ENCODE results near the gene NUTM2E.
"Not testable (repeated sequence)": the region's sequence is repeated elsewhere in the genome, so short reads cannot be mapped to it uniquely, and the experiment has no call there.

The NUTM2E gene

GRCh38 chr10:79826131-79826495, 426 bp upstream of the NUTM2E start:
- Histone ChIP-seq H3K27ac (ENCODE audit: insufficient read depth in 1 of 2, low read depth in 1 of 2, low read length in 2 of 2, poor library complexity in 1 of 2, severe bottlenecking in 2 of 2) (peak overlapping the region in 1 of 2 experiments; percentile 54), H3K4me1 (ENCODE audit: control extremely low read depth in 1 of 4, control insufficient read depth in 4 of 4, insufficient read depth in 4 of 4, low read length in 3 of 4) (peaks cover 0 to 11% (median 2%) of the 10 kb centered on the region in 4 experiments), H3K4me3 (ENCODE audit: control insufficient read depth in 1 of 7, extremely low read depth in 1 of 7, insufficient read depth in 4 of 7, low read depth in 2 of 7, low read length in 6 of 7) (peak overlapping the region in 6 of 7 experiments; percentile 31 to 74 (median 52))
- CTCF ChIA-PET; POLR2A ChIA-PET; H3K9me3 ChIP-seq (ENCODE audit: control extremely low read depth in 1 of 5, control insufficient read depth in 4 of 5, insufficient read depth in 2 of 5, low read depth in 1 of 5, low read length in 4 of 5); H3K36me3 ChIP-seq (ENCODE audit: control insufficient read depth in 4 of 4, insufficient read depth in 4 of 4, low read length in 3 of 4); H3K27me3 ChIP-seq (replicated peaks in 2 of 5; ENCODE audit: control insufficient read depth in 4 of 5, insufficient read depth in 5 of 5, low read length in 4 of 5): not testable (repeated sequence)
- no CpG with 5 or more reads among the region's 44 CpGs for WGBS (ENCODE audit: insufficient coverage)
- peak in 2 of 3 donors; percentile 29 to 52 for DNase-seq

DNA sequence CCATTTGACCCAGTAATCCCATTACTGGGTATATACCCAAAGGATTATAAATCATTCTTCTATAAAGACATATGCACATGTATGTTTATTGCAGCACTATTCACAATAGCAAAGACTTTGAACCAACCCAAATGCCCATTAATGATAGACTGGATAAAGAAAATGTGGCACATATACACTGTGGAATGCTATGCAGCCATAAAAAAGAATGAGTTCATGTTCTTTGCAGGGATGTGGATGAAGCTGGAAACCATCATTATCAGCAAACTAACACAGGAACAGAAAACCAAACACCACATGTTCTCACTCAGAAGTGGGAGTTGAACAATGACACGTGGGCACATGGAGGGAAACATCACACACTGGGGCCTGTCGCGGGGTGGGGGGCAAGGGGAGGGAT, 7.3 kb downstream of the NUTM2E start:
- 95% methylated on average over 3 of the region's 3 CpGs for WGBS (ENCODE audit: insufficient coverage)
- H3K27me3 ChIP-seq (replicated peaks in 2 of 5; ENCODE audit: control insufficient read depth in 4 of 5, insufficient read depth in 5 of 5, low read length in 4 of 5); H3K4me1 ChIP-seq (ENCODE audit: control extremely low read depth in 1 of 4, control insufficient read depth in 4 of 4, insufficient read depth in 4 of 4, low read length in 3 of 4); H3K27ac ChIP-seq (ENCODE audit: insufficient read depth in 1 of 2, low read depth in 1 of 2, low read length in 2 of 2, poor library complexity in 1 of 2, severe bottlenecking in 2 of 2); POLR2A ChIA-PET; H3K36me3 ChIP-seq (ENCODE audit: control insufficient read depth in 4 of 4, insufficient read depth in 4 of 4, low read length in 3 of 4); H3K4me3 ChIP-seq (ENCODE audit: control insufficient read depth in 1 of 7, extremely low read depth in 1 of 7, insufficient read depth in 4 of 7, low read depth in 2 of 7, low read length in 6 of 7); H3K9me3 ChIP-seq (ENCODE audit: control extremely low read depth in 1 of 5, control insufficient read depth in 4 of 5, insufficient read depth in 2 of 5, low read depth in 1 of 5, low read length in 4 of 5); CTCF ChIA-PET; DNase-seq: not testable (repeated sequence)

DNA sequence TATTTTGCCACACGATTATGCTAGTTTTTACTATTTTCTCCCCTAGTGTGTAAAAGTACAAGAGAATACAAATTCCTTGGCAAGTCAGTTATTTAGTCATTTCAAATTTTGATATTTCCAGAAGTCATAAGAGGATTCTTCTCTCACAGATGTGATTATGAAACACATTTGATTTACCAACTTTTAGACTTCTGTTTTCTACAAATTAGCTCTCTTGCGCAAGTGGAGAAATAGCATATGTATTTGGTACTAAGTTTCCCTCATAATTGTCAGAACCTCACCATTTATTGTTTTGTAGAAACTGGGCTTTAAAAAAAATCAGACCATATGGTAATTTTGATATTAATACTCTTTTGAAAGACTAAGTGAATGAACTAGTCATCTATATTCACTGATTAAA, 9.4 kb downstream of the NUTM2E start:
- H3K4me1 ChIP-seq (ENCODE audit: control extremely low read depth in 1 of 4, control insufficient read depth in 4 of 4, insufficient read depth in 4 of 4, low read length in 3 of 4); H3K36me3 ChIP-seq (ENCODE audit: control insufficient read depth in 4 of 4, insufficient read depth in 4 of 4, low read length in 3 of 4); POLR2A ChIA-PET; CTCF ChIA-PET; H3K9me3 ChIP-seq (ENCODE audit: control extremely low read depth in 1 of 5, control insufficient read depth in 4 of 5, insufficient read depth in 2 of 5, low read depth in 1 of 5, low read length in 4 of 5); H3K27ac ChIP-seq (ENCODE audit: insufficient read depth in 1 of 2, low read depth in 1 of 2, low read length in 2 of 2, poor library complexity in 1 of 2, severe bottlenecking in 2 of 2); H3K4me3 ChIP-seq (ENCODE audit: control insufficient read depth in 1 of 7, extremely low read depth in 1 of 7, insufficient read depth in 4 of 7, low read depth in 2 of 7, low read length in 6 of 7); H3K27me3 ChIP-seq (replicated peaks in 2 of 5; ENCODE audit: control insufficient read depth in 4 of 5, insufficient read depth in 5 of 5, low read length in 4 of 5); DNase-seq: not testable (repeated sequence)
- no CpG with 5 or more reads among the region's 2 CpGs for WGBS (ENCODE audit: insufficient coverage)

GRCh38 chr10:79836891-79837290, 10.4 kb downstream of the NUTM2E start:
- H3K4me3 ChIP-seq (ENCODE audit: control insufficient read depth in 1 of 7, extremely low read depth in 1 of 7, insufficient read depth in 4 of 7, low read depth in 2 of 7, low read length in 6 of 7); DNase-seq; H3K4me1 ChIP-seq (ENCODE audit: control extremely low read depth in 1 of 4, control insufficient read depth in 4 of 4, insufficient read depth in 4 of 4, low read length in 3 of 4); H3K9me3 ChIP-seq (ENCODE audit: control extremely low read depth in 1 of 5, control insufficient read depth in 4 of 5, insufficient read depth in 2 of 5, low read depth in 1 of 5, low read length in 4 of 5); H3K36me3 ChIP-seq (ENCODE audit: control insufficient read depth in 4 of 4, insufficient read depth in 4 of 4, low read length in 3 of 4); POLR2A ChIA-PET; H3K27me3 ChIP-seq (replicated peaks in 2 of 5; ENCODE audit: control insufficient read depth in 4 of 5, insufficient read depth in 5 of 5, low read length in 4 of 5); CTCF ChIA-PET; H3K27ac ChIP-seq (ENCODE audit: insufficient read depth in 1 of 2, low read depth in 1 of 2, low read length in 2 of 2, poor library complexity in 1 of 2, severe bottlenecking in 2 of 2): not testable (repeated sequence)
- WGBS (ENCODE audit: insufficient coverage): no CpG with 5 or more reads among the region's 1 CpG

DNA sequence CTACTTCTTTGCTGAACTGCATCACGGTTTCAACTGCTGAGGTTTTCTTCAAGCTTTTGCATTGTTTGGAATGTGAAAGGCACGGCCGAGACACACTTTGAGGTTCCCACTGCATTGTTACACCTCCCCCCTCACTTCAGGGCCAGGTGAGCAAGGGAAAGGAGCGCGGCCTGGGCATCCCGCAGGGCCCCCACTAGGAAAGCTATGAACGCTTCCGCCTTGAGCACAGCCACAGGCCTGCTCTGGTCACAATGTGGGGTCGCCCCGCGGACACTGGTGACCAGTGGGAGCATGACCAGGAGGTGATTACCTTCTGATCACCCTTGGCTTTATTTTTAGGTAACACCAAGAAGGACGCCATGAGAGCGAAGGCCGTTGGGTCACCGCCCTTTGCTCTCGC, 11.9 kb downstream of the NUTM2E start:
- not testable (repeated sequence) for DNase-seq

GRCh38 chr10:79853191-79853854, 26.8 kb downstream of the NUTM2E start:
- H3K4me3 ChIP-seq (ENCODE audit: control insufficient read depth in 1 of 7, extremely low read depth in 1 of 7, insufficient read depth in 4 of 7, low read depth in 2 of 7, low read length in 6 of 7); H3K9me3 ChIP-seq (ENCODE audit: control extremely low read depth in 1 of 5, control insufficient read depth in 4 of 5, insufficient read depth in 2 of 5, low read depth in 1 of 5, low read length in 4 of 5); H3K36me3 ChIP-seq (ENCODE audit: control insufficient read depth in 4 of 4, insufficient read depth in 4 of 4, low read length in 3 of 4); DNase-seq; H3K4me1 ChIP-seq (ENCODE audit: control extremely low read depth in 1 of 4, control insufficient read depth in 4 of 4, insufficient read depth in 4 of 4, low read length in 3 of 4); POLR2A ChIA-PET; CTCF ChIA-PET; H3K27ac ChIP-seq (ENCODE audit: insufficient read depth in 1 of 2, low read depth in 1 of 2, low read length in 2 of 2, poor library complexity in 1 of 2, severe bottlenecking in 2 of 2); H3K27me3 ChIP-seq (replicated peaks in 2 of 5; ENCODE audit: control insufficient read depth in 4 of 5, insufficient read depth in 5 of 5, low read length in 4 of 5): not testable (repeated sequence)
- WGBS (ENCODE audit: insufficient coverage): 100% methylated on average over 1 of the region's 8 CpGs

More for the DNA sequence above, 11.9 kb downstream of the NUTM2E start:
- H3K4me1 ChIP-seq (ENCODE audit: control extremely low read depth in 1 of 4, control insufficient read depth in 4 of 4, insufficient read depth in 4 of 4, low read length in 3 of 4); H3K4me3 ChIP-seq (ENCODE audit: control insufficient read depth in 1 of 7, extremely low read depth in 1 of 7, insufficient read depth in 4 of 7, low read depth in 2 of 7, low read length in 6 of 7); POLR2A ChIA-PET; H3K9me3 ChIP-seq (ENCODE audit: control extremely low read depth in 1 of 5, control insufficient read depth in 4 of 5, insufficient read depth in 2 of 5, low read depth in 1 of 5, low read length in 4 of 5); CTCF ChIA-PET; H3K36me3 ChIP-seq (ENCODE audit: control insufficient read depth in 4 of 4, insufficient read depth in 4 of 4, low read length in 3 of 4); H3K27ac ChIP-seq (ENCODE audit: insufficient read depth in 1 of 2, low read depth in 1 of 2, low read length in 2 of 2, poor library complexity in 1 of 2, severe bottlenecking in 2 of 2); H3K27me3 ChIP-seq (replicated peaks in 2 of 5; ENCODE audit: control insufficient read depth in 4 of 5, insufficient read depth in 5 of 5, low read length in 4 of 5): not testable (repeated sequence)
- no CpG with 5 or more reads among the region's 16 CpGs for WGBS (ENCODE audit: insufficient coverage)

DNA sequence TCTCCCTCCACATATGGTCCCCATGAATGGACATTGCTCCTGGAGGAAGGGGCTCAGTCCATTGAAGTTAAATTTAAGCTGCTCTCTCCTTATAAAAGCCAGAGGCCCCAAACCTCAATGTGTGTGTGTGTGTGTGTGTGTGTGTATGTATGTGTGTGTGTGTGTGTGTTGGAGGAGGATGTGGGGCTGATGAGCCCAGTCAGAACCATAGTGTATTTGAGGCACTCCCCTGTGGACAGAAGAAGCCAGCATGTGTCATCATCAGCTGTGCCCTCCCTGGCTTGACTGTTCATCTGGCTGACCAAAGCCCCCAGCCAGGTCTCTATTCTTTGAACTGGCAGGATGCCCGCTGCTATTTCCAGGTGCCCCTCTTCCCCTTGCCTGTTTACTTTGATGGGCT, 35.7 kb downstream of the NUTM2E start:
- POLR2A ChIA-PET; H3K9me3 ChIP-seq (ENCODE audit: control extremely low read depth in 1 of 5, control insufficient read depth in 4 of 5, insufficient read depth in 2 of 5, low read depth in 1 of 5, low read length in 4 of 5); H3K27me3 ChIP-seq (replicated peaks in 2 of 5; ENCODE audit: control insufficient read depth in 4 of 5, insufficient read depth in 5 of 5, low read length in 4 of 5); CTCF ChIA-PET; H3K27ac ChIP-seq (ENCODE audit: insufficient read depth in 1 of 2, low read depth in 1 of 2, low read length in 2 of 2, poor library complexity in 1 of 2, severe bottlenecking in 2 of 2); H3K4me1 ChIP-seq (ENCODE audit: control extremely low read depth in 1 of 4, control insufficient read depth in 4 of 4, insufficient read depth in 4 of 4, low read length in 3 of 4); H3K4me3 ChIP-seq (ENCODE audit: control insufficient read depth in 1 of 7, extremely low read depth in 1 of 7, insufficient read depth in 4 of 7, low read depth in 2 of 7, low read length in 6 of 7); H3K36me3 ChIP-seq (ENCODE audit: control insufficient read depth in 4 of 4, insufficient read depth in 4 of 4, low read length in 3 of 4): not testable (repeated sequence)
- peak in 2 of 3 donors; percentile 2 to 6 for DNase-seq
- no CpG with 5 or more reads among the region's 1 CpG for WGBS (ENCODE audit: insufficient coverage)

Data from common myeloid progenitor, CD34-positive (primary cell).